Dedifferentiated amniotic fluid mesenchymal stem cell (primary cell): ENCODE measurements around the gene TTLL11.

ENCODE experiments used
- DNase-seq: peaks from one replicate; pipeline ENCODE4 v3.0.0-alpha.2; 2016; ENCODE audit errors: extremely low spot score

TTLL11 gene

GRCh38 chr9:121852651-121853616, 240.2 kb downstream of the TTLL11 start:
- no peak for DNase-seq

- no peak for DNase-seq
These were observed 240.9 kb downstream of the TTLL11 start for GRCh38 chr9:121852241-121852640.

- DNase-seq = no peak
These were observed 241.4 kb downstream of the TTLL11 start for GRCh38 chr9:121851641-121852091.

GRCh38 chr9:121850366-121850765, 242.7 kb downstream of the TTLL11 start:
- DNase-seq = no peak

GRCh38 chr9:121849554-121849953, 243.6 kb downstream of the TTLL11 start:
- DNase-seq = no peak

GRCh38 chr9:121844562-121844961, 248.5 kb downstream of the TTLL11 start:
- DNase-seq = no peak

- no peak for DNase-seq
These were observed 249.0 kb downstream of the TTLL11 start for GRCh38 chr9:121844098-121844497.

- DNase-seq = no peak
These were observed 250.5 kb downstream of the TTLL11 start for GRCh38 chr9:121842612-121842978.

GRCh38 chr9:121841771-121842611, 251.1 kb downstream of the TTLL11 start:
- DNase-seq = no peak

GRCh38 chr9:121840838-121841760, 252.0 kb downstream of the TTLL11 start:
- DNase-seq = no peak

GRCh38 chr9:121839726-121840500, 253.2 kb downstream of the TTLL11 start:
- no peak for DNase-seq

- no peak for DNase-seq
These were observed 254.1 kb downstream of the TTLL11 start for GRCh38 chr9:121838746-121839669.

- DNase-seq = no peak
These were observed 255.8 kb downstream of the TTLL11 start for GRCh38 chr9:121837113-121837961.

- no peak for DNase-seq
These were observed 256.7 kb downstream of the TTLL11 start for GRCh38 chr9:121836366-121836885.

- no peak for DNase-seq
These were observed 257.3 kb downstream of the TTLL11 start for GRCh38 chr9:121835587-121836365.

- no peak for DNase-seq
These were observed 260.0 kb downstream of the TTLL11 start for GRCh38 chr9:121833061-121833460.

GRCh38 chr9:121831869-121832268, 261.2 kb downstream of the TTLL11 start:
- DNase-seq = no peak
